A673 (cell line): ENCODE measurements around the gene JPT1. TPM values are rescaled to one million over a fixed set of nuclear protein-coding genes. Genes with fewer than 3 reads are reported as not detected.

Experiments
- BruUV-seq: library from RNA; stranded (reverse); fragments of 400-500 nt; replicated peaks from 2 replicates; lab custom pipeline; 2021; lab: Mats Ljungman, UMichigan
- CTCF ChIA-PET: fragments of 300-600 bp; sonication (Branson Sonifier 250); formaldehyde crosslinking; loops from one replicate; lab custom pipeline; 2022; ENCODE audit warnings: antibody characterized with exemption; lab: Charles Lee
- POLR2A ChIA-PET: fragments of 300-600 bp; sonication (Branson Sonifier 250); formaldehyde crosslinking; loops from one replicate; lab custom pipeline; 2022; ENCODE audit warnings: antibody characterized with exemption; ENCODE audit not compliant: low non-redundant PET; lab: Charles Lee
- DNase-seq: peaks from one replicate; pipeline ENCODE4 v3.0.0-alpha.2; 2015; ENCODE audit warnings: low spot score
- H3K27ac ChIP-seq: fragments of 200-600 bp; sonication (generic); 2 replicates; pipeline ENCODE4 v1.5.1; 2016; ENCODE audit warnings: mixed run types, low read depth, mild to moderate bottlenecking, mixed read lengths, antibody characterized with exemption, low read length; ENCODE audit not compliant: poor library complexity, severe bottlenecking
- H3K27me3 ChIP-seq: fragments of 200-600 bp; sonication (generic); replicated peaks from 2 replicates; pipeline ENCODE4 v1.6.1; 2017; ENCODE audit warnings: mixed run types, low read depth, mild to moderate bottlenecking, mixed read lengths, antibody characterized with exemption, low read length; ENCODE audit not compliant: insufficient read depth, poor library complexity
- H3K36me3 ChIP-seq: fragments of 200-600 bp; sonication (generic); 2 replicates; pipeline ENCODE4 v1.6.1; 2016; ENCODE audit warnings: mixed run types, mild to moderate bottlenecking, mixed read lengths, antibody characterized with exemption, low read length; ENCODE audit not compliant: insufficient read depth, poor library complexity, severe bottlenecking
- H3K4me1 ChIP-seq: fragments of 200-600 bp; sonication (generic); 2 replicates; pipeline ENCODE4 v1.6.1; 2017; ENCODE audit warnings: mixed run types, mild to moderate bottlenecking, mixed read lengths, antibody characterized with exemption, low read length; ENCODE audit not compliant: insufficient read depth, poor library complexity, severe bottlenecking
- H3K4me3 ChIP-seq: fragments of 200-600 bp; sonication (generic); 2 replicates; pipeline ENCODE4 v1.5.1; 2016; ENCODE audit warnings: low read depth, mixed run types, mild to moderate bottlenecking, mixed read lengths, low read length; ENCODE audit not compliant: poor library complexity, severe bottlenecking
- H3K9me3 ChIP-seq: fragments of 200-600 bp; sonication (generic); 2 replicates; pipeline ENCODE4 v1.6.1; 2016; ENCODE audit warnings: mixed run types, low read depth, mild to moderate bottlenecking, mixed read lengths, antibody characterized with exemption, low read length; ENCODE audit not compliant: poor library complexity, severe bottlenecking
- CTCF ChIP-seq: fragments of 300-800, 200-600 bp; sonication (generic); conservative IDR thresholded peaks from 2 replicates; pipeline ENCODE4 v1.5.1; 2017; ENCODE audit warnings: low read depth, mild to moderate bottlenecking, antibody characterized with exemption, low read length, moderate library complexity, mixed read lengths
- EZH2 ChIP-seq: fragments of 200-600 bp; sonication (generic); IDR thresholded peaks from 2 replicates; pipeline ENCODE4 v1.6.1; 2017; ENCODE audit warnings: borderline replicate concordance, low read depth, mild to moderate bottlenecking, mixed read lengths, antibody characterized with exemption, low read length; ENCODE audit not compliant: poor library complexity, severe bottlenecking
- intact Hi-C: fragments of 100-400 bp; cut with micrococcal nuclease; formaldehyde crosslinking; loops from one replicate; pipeline ENCODE4 v1.10.0; 2022; ENCODE audit not compliant: unreplicated experiment
- total RNA-seq: library from RNA; stranded (reverse); gene quantifications from 2 replicates; pipeline ENCODE4 v1.2.3, GENCODE V29; 2021

The JPT1 gene
- total RNA-seq, 1 experiment from 2014 or later: 526 TPM

- Histone ChIP-seq H3K27ac (no peak overlapping the region), H3K36me3 (no peaks in the 10 kb centered on the region), H3K4me1 (peaks cover 4% of the 10 kb centered on the region), H3K9me3 (no peaks in the 10 kb centered on the region), H3K4me3 (no peak overlapping the region), H3K27me3 (no peaks in the 10 kb centered on the region)
- DNase-seq: no peak
- BruUV-seq: no TSS peak
- ChIA-PET CTCF (no interaction called here), POLR2A (no interaction called here)
- no peak for TF ChIP-seq EZH2
- no peak for TF ChIP-seq CTCF
- intact Hi-C loops: no loop called here
Measured at GRCh38 chr17:75091855-75092327, 62.4 kb downstream of the JPT1 start.

GRCh38 chr17:75090871-75091854 lies 63.1 kb downstream of the JPT1 start:
- no peak overlapping the region for H3K27ac ChIP-seq
- no peaks in the 10 kb centered on the region for H3K9me3 ChIP-seq
- H3K4me1 ChIP-seq: peaks cover 4% of the 10 kb centered on the region
- no peak overlapping the region for H3K4me3 ChIP-seq
- intact Hi-C loops: no loop called here
- TF ChIP-seq CTCF (no peak), EZH2 (no peak)
- DNase-seq: no peak
- no peaks in the 10 kb centered on the region for H3K36me3 ChIP-seq
- no TSS peak for BruUV-seq
- POLR2A ChIA-PET: no interaction called here
- CTCF ChIA-PET: no interaction called here
- H3K27me3 ChIP-seq: no peaks in the 10 kb centered on the region

- Histone ChIP-seq H3K27ac (no peak overlapping the region), H3K36me3 (no peaks in the 10 kb centered on the region), H3K4me1 (peaks cover 4% of the 10 kb centered on the region), H3K27me3 (no peaks in the 10 kb centered on the region), H3K4me3 (peak overlapping the region; percentile 52), H3K9me3 (no peaks in the 10 kb centered on the region)
- intact Hi-C loops: no loop called here
- CTCF ChIA-PET: no interaction called here
- TF ChIP-seq CTCF (no peak), EZH2 (no peak)
- BruUV-seq: no TSS peak
- POLR2A ChIA-PET: interaction anchor here (0.5 kb wide), 1 partner anchor 1765 kb away, joined by 3 read pairs; no protein-coding TSS in a partner anchor
- DNase-seq: no peak
Measured at GRCh38 chr17:75088465-75089417, 65.6 kb downstream of the JPT1 start.
